Ovary (tissue), 3 donors: ENCODE data around the gene HADHB.

Source experiments
- EP300 ChIP-seq: sonication (generic); formaldehyde crosslinking; IDR thresholded peaks from one replicate; pipeline ENCODE4 v1.6.1; 2017; ENCODE audit warnings: antibody characterized with exemption
- POLR2A ChIP-seq: fragments of 450-650 bp; IDR thresholded peaks from one replicate; pipeline ENCODE4 v1.6.1; 2017; ENCODE audit warnings: antibody characterized with exemption, mild to moderate bottlenecking, moderate library complexity
- TF ChIP-seq, protein P1 (sequence below), 3 donors: fragments of 450-650 bp in 2 of 3; fragments of 200-600 bp in 1 of 3; IDR thresholded peaks; one replicate each; pipeline versions ENCODE4 v1.5.1 to v1.8.0; 2016 to 2022; ENCODE audit warnings: antibody characterized with exemption in 3 of 3, mild to moderate bottlenecking in 1 of 3
- donor health status: DM: no; HTN: no; CAD: no.

DNA sequence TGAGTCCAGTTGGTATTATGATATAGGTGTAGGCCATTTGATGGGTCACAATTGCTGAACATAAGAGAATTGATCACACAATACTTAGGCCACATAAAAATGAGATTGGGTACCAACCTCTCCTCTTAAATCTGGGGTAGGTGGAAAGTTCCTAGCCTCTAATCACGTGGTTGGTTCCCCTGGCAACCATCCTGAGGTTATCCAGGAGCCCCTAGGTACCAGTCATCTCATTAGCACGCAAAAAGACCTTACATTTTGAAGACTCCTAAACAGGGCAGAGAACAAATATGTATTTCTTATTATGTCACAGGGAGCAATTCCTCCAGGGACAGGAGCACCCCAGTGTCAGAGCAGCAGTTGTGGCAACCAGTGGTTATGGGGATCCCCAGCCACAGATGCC, 88.6 kb downstream of the HADHB start:
- TF ChIP-seq, protein P1, sequence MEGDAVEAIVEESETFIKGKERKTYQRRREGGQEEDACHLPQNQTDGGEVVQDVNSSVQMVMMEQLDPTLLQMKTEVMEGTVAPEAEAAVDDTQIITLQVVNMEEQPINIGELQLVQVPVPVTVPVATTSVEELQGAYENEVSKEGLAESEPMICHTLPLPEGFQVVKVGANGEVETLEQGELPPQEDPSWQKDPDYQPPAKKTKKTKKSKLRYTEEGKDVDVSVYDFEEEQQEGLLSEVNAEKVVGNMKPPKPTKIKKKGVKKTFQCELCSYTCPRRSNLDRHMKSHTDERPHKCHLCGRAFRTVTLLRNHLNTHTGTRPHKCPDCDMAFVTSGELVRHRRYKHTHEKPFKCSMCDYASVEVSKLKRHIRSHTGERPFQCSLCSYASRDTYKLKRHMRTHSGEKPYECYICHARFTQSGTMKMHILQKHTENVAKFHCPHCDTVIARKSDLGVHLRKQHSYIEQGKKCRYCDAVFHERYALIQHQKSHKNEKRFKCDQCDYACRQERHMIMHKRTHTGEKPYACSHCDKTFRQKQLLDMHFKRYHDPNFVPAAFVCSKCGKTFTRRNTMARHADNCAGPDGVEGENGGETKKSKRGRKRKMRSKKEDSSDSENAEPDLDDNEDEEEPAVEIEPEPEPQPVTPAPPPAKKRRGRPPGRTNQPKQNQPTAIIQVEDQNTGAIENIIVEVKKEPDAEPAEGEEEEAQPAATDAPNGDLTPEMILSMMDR (IDR thresholded peaks at IDR 0.05), result no peak
- TF ChIP-seq EP300 (no peak), POLR2A (no peak)
